Measurements from ENCODE around the gene APOBEC3H. TPM values are rescaled to one million over a fixed set of nuclear protein-coding genes. Genes with fewer than 3 reads are reported as not detected.

The APOBEC3H gene
- total RNA-seq, 1 donor = not detected

- no peak overlapping the region for H3K4me3 ChIP-seq (ENCODE audit: low read depth, low read length)
- no peak for DNase-seq (ENCODE audit: low read depth)
- no peak for TF ChIP-seq CTCF (IDR thresholded peaks at IDR 0.05; ENCODE audit: insufficient read depth, low read depth, low read length)
These were observed 12.3 kb downstream of the APOBEC3H start for GRCh38 chr22:39109361-39109760.

GRCh38 chr22:39110631-39111561, 13.9 kb downstream of the APOBEC3H start:
- TF ChIP-seq CTCF (IDR thresholded peaks at IDR 0.05; ENCODE audit: insufficient read depth, low read depth, low read length) = no peak
- no peak for DNase-seq (ENCODE audit: low read depth)
- H3K4me3 ChIP-seq (ENCODE audit: low read depth, low read length) = no peak overlapping the region

- no peak for DNase-seq (ENCODE audit: low read depth)
- TF ChIP-seq CTCF (IDR thresholded peaks at IDR 0.05; ENCODE audit: insufficient read depth, low read depth, low read length) = no peak
- H3K4me3 ChIP-seq (ENCODE audit: low read depth, low read length) = no peak overlapping the region
These were observed 17.1 kb downstream of the APOBEC3H start for GRCh38 chr22:39114112-39114511.

- no peak overlapping the region for H3K4me3 ChIP-seq (ENCODE audit: low read depth, low read length)
- TF ChIP-seq CTCF (IDR thresholded peaks at IDR 0.05; ENCODE audit: insufficient read depth, low read depth, low read length) = no peak
- no peak for DNase-seq (ENCODE audit: low read depth)
These were observed 18.5 kb downstream of the APOBEC3H start for GRCh38 chr22:39115570-39115969.

GRCh38 chr22:39115977-39116621, 19.1 kb downstream of the APOBEC3H start:
- no peak overlapping the region for H3K4me3 ChIP-seq (ENCODE audit: low read depth, low read length)
- TF ChIP-seq CTCF (IDR thresholded peaks at IDR 0.05; ENCODE audit: insufficient read depth, low read depth, low read length) = no peak
- DNase-seq (ENCODE audit: low read depth) = no peak

- peak; percentile 65 for TF ChIP-seq CTCF (IDR thresholded peaks at IDR 0.05; ENCODE audit: insufficient read depth, low read depth, low read length)
- DNase-seq (ENCODE audit: low read depth) = peak; percentile 71
These were observed 20.6 kb downstream of the APOBEC3H start for GRCh38 chr22:39117585-39118191.

More at GRCh38 chr22:39117585-39118191, 20.6 kb downstream of the APOBEC3H start:
- no peak overlapping the region for H3K4me3 ChIP-seq (ENCODE audit: low read depth, low read length)
